Measurements from ENCODE around the gene PRAMEF13.
"Not testable (repeated sequence)": the region's sequence is repeated elsewhere in the genome, so short reads cannot be mapped to it uniquely, and the experiment has no call there.

PRAMEF13 gene

GRCh38 chr1:13201309-13201708, at the start of gene PRAMEF13:
Gene PRAMEF13 (minus strand): TSS chr1:13201409. CDS start chr1:13199589, 1,820 bp downstream.
- not testable (repeated sequence) for FAIRE-seq

GRCh38 chr1:13247122-13247521, 45.9 kb upstream of the PRAMEF13 start:
- FAIRE-seq, result not testable (repeated sequence)

GRCh38 chr1:13246554-13246871, 45.3 kb upstream of the PRAMEF13 start:
- FAIRE-seq, result not testable (repeated sequence)

- not testable (repeated sequence) for FAIRE-seq
Observed at GRCh38 chr1:13245841-13246553, 44.8 kb upstream of the PRAMEF13 start.

GRCh38 chr1:13243536-13244263, 42.5 kb upstream of the PRAMEF13 start:
- not testable (repeated sequence) for FAIRE-seq

GRCh38 chr1:13239633-13240032, 38.4 kb upstream of the PRAMEF13 start:
- not testable (repeated sequence) for FAIRE-seq

- FAIRE-seq, result not testable (repeated sequence)
Observed at GRCh38 chr1:13237572-13237971, 36.4 kb upstream of the PRAMEF13 start.

DNA sequence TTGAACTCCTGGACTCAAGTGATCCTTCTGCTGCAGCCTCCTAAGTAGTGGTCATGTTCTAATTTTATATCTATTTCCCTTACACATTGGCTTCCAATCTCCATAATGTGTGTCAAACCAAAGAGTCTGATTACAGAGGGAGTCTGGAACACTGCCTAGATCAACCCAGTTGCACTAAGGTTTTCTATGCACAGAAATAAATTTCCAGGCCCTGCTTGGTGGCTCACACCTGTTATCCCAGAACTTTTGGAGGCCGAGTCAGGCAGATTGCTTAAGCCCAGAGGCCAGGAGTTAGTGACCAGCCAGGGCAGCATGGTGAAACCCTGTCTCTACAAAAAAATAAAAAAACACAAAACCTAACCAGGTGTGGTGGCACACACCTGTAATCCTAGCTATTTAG, 32.8 kb upstream of the PRAMEF13 start:
- FAIRE-seq, result not testable (repeated sequence)

DNA sequence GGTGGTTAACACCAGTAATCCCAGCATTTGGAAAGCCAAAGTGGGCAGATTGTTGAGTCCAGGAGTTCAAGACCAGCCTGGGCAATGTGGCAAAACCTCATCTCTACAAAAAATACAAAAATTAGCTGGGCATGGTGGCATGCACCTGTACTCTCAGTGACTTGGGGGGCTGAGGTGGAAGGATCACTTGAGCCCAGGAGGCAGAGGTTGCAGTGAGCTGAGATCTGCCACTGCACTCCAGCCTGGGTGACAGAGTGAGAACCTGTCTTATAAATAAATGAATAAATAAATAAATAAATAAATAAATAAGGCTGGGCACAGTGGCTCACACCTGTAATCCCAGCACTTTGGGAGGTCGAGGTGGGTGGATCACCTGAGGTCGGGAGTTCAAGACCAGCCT, 30.8 kb upstream of the PRAMEF13 start:
- not testable (repeated sequence) for FAIRE-seq

DNA sequence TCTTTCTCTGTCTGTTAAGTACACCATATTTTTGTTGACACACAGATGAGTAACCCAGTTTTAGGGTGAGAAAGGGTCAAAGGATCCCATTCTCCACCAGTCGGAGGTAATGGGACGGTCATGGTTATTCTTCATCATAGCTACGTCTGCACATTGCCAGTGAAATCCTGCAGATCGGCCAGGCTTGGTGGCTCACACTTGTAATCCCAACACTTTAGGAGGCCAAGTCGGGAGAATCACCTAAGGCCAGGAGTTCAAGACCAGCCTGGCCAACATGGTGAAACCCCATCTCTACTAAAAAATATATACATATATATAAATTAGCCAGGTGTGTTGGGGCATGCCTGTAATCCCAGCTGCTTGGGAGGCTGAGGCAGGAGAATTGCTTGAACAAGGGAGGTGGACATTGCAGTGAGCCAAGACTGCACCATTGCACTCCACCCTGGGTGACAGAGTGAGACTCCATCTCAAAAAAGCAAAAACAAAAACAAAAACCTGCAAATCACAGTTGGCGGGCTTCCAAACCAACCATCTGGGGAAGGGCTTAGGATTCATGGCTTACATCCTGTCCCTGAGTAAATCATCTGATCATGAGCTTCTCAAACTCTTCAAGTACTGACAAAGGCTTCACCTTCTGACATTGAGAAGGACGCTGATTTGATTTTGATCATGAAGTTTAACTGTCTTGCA, 30.0 kb upstream of the PRAMEF13 start:
- FAIRE-seq, result not testable (repeated sequence)

GRCh38 chr1:13230601-13231000, 29.4 kb upstream of the PRAMEF13 start:
- not testable (repeated sequence) for FAIRE-seq

DNA sequence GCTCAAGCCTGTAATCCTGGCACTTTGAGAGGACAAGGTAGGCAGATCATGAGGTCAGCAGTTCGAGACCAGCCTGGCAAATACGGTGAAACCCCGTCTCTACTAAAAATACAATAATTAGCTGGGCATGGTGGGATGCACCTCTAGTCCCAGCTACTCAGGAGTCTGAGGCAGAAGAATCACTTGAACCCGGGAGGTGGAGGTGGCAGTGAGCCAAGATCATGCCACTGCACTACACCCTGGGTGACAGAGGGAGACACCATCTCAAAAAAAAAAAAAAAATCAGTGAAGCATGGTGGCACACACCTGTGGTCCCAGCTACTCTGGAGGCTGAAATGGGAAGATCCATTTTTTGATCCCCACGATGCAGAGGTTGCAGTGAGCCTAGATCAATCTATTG, 28.9 kb upstream of the PRAMEF13 start:
- FAIRE-seq, result not testable (repeated sequence)

DNA sequence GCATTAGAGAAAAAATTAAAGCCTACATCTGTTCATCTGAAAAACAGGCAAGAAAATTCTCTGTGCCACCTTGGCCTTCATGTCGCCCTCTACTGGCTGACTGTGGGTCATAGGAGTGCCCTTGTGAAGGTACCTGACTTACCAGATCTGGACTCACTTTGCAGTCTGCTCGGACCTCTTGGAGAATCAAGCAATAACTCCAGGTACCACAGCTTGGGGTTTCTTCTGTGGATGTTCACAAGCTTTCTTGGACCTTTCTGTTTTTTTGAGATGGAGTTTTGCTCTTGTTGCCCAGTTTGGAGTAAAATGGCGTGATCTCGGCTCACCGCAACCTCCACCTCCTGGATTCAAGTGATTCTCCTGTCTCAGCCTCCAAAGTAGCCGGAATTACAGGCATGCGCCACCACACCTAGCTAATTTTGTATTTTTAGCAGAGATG, 27.2 kb upstream of the PRAMEF13 start:
- no peak for FAIRE-seq

DNA sequence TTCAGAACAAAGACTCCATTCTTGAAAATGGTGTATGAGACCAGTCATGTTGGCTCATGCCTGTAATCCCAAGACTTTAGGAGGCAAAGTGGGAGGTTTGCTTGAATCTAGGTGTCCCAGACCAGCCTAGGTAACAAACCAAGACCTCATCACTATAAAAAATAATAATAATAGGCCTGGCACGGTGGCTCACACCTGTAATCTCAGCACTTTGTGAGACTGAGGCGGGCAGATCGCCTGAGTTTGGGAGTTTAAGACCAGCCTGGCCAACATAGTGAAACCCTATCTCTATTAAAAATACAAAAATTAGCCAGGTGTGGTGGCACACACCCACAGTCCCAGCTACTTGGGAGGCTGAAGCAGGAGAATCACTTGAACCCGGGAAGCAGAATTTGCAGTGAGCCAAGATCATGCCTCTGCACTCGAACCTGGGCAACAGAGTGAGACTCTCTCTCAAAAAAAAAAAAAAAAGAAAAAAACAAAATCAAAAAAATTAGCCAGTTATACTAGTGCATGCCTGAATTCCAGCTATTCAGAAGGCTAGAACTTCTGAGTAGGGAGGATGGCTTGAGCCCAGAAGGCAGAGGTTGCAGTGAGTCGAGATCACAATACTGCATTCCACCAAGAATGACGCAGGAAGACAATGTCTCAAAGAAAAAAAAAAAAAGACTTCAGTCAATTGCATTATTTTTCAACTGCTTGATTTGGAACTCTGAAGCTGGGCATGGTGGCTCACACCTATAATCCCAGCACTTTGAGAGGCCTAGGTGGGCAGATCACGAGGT, 26.3 kb upstream of the PRAMEF13 start:
- FAIRE-seq, result not testable (repeated sequence)

DNA sequence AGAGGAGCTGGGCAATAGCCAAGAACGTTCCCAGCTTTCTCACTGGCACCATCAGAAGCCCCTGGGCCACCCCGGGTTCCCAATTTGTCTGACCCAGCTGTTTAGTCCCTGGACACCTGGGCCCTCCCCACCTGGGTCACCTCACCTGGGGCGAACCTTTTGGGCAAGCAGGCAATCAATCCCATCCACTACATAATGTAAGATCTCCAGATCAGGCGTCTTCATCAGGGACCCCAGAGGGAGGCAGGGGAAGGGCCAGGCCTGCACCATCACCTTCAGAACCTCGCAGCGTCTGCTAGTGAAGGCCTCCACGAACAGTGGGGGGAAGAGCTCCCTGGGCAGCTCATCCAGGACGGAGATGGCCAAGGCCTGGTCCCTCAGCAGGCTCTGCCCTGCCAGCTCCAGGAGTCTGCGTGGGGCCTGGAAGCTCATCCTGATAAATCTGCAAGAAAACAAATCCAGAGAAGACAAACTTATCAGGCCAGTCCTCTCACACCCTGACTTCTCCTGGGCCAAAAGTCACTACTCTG, 24.5 kb upstream of the PRAMEF13 start, which contains the start of gene PRAMEF18:
Gene PRAMEF18, minus strand, starts transcription at position 480 of the 530 bp plus-strand sequence. Its CDS starts 48 bp downstream, at position 432.
- FAIRE-seq, result not testable (repeated sequence)

- FAIRE-seq, result no peak
Observed at GRCh38 chr1:13224480-13225060, 23.4 kb upstream of the PRAMEF13 start.

GRCh38 chr1:13222788-13223187, 21.6 kb upstream of the PRAMEF13 start:
- FAIRE-seq, result not testable (repeated sequence)

- not testable (repeated sequence) for FAIRE-seq
Observed at GRCh38 chr1:13219203-13219602, 18.0 kb upstream of the PRAMEF13 start.

DNA sequence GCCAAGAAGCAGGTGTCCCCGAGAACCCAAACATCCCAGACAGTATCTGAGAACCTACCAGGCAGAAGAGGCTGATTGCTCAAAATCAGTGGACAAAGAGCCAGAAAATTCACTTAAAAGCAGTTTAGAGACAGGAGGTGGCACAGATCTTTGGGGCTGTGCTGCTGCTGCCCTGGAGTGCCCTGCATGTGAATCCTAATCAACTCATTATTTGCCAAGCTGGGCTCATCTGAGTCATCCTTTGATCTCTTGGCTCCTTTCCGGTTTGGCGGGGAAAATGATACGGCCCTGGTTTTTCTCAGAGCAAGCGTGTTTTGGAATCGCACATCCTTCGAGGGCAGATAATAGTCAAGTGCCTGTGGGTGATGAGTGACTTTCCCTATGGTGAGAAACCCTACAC, 15.4 kb upstream of the PRAMEF13 start:
- not testable (repeated sequence) for FAIRE-seq

DNA sequence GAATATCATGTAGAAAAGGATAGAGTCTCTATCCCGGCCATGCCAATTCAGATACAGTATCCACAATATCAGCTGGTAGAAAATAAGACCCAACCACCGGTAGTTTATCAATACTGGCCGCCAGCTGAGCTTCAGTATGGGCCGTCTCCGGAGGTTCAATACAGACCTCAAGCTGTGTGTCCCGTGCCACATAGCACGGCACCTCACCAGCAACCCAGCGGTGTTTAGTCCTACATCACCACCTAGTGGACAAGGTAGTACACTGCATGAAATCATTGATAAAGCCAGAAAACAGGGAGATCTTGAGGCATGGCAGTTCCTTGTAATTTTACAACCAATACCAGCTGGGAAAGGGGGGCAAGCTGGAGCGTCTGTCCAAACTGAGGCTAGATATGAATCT, 7.5 kb upstream of the PRAMEF13 start:
- FAIRE-seq, result not testable (repeated sequence)

DNA sequence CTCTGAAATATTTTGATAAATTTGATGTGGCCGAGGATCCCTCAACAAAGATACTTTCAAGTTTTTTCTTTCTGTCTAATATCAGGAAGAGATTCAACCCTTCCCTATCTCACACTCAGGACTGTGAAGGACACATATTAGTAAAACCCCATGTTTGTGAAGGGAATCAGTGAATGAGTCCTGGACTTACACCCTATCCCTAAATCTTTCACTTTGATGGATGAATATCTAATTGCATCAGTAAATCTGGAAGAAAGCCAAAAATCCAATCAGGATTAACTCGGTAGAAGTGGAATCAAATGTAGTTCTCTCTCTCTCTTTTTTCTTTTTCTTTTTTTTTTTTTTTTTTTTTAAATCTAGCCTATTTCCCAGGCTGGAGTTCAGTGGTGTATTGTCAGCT, 29.7 kb downstream of the PRAMEF13 start, which contains the start of gene PRAMEF9:
Gene PRAMEF9, plus strand, starts transcription at position 301 of the 400 bp plus-strand sequence. CDS start 3,433 bp downstream, outside the sequence.
- FAIRE-seq, result not testable (repeated sequence)

DNA sequence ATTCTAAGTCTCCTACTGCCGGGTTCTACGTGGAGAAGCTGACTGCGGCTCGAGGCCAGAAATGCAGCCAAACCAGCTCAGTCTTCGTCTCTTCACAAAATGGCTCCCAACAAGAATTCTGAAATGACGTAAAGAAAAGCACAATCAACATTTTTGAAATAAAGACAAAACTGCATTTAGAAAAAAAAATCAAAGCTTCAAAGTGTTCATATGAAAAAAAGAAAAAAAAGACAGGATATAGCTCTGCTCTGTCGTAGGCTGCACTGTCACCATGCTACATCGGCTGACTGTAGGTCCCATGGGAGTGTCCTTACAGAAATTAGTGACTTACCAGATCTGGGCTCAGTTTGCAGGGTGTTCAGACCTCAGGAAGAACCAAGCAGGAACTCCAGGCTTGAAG, 35.7 kb downstream of the PRAMEF13 start, which contains the start of gene HNRNPCL4:
Gene HNRNPCL4, minus strand, starts transcription at position 101 of the 400 bp plus-strand sequence. CDS start 164 bp downstream, outside the sequence.
- FAIRE-seq, result not testable (repeated sequence)

Measured in islet of Langerhans (tissue), 1 donor.